ENCODE data around the gene ALDOB.

ALDOB gene

DNA sequence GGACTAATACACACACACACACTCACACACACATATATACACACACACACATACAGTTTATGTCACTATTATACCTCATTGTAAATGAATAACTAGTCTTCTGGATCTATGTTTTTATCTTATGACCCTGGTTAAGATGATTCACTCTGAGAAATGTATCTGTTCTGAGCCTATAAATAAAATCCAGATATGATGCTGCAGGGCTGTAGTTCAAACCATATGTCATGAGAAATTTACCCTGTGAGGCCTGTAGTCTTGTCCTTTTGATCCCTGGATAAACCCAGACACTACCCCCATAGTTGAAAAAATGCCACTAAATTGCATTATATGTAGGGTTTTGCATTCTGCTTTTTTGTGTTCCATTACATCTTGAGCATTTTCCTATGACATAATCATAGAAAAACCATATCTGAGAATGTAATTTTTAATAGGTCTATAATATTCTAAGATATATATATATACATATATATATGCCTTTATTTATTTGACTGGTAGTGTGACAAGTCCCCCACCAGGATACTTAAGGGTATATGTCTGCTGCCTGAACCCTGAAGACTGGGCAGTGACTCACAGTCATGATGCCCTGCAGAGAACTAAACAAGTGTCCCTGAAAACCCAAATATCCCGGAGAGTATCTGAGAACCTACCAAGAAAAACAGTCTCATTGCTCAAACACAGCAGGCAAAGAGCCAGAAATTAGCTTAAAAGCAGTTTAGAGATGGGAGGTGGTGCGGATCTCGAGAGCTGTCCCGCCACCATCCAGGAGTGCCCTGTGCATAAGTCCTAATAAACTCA, 18.4 kb upstream of the ALDOB start:
- TF ChIP-seq, protein P1, sequence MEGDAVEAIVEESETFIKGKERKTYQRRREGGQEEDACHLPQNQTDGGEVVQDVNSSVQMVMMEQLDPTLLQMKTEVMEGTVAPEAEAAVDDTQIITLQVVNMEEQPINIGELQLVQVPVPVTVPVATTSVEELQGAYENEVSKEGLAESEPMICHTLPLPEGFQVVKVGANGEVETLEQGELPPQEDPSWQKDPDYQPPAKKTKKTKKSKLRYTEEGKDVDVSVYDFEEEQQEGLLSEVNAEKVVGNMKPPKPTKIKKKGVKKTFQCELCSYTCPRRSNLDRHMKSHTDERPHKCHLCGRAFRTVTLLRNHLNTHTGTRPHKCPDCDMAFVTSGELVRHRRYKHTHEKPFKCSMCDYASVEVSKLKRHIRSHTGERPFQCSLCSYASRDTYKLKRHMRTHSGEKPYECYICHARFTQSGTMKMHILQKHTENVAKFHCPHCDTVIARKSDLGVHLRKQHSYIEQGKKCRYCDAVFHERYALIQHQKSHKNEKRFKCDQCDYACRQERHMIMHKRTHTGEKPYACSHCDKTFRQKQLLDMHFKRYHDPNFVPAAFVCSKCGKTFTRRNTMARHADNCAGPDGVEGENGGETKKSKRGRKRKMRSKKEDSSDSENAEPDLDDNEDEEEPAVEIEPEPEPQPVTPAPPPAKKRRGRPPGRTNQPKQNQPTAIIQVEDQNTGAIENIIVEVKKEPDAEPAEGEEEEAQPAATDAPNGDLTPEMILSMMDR (IDR thresholded peaks at IDR 0.05; ENCODE audit: control extremely low read depth, extremely low read depth, low read depth, missing control alignments): no peak
- ChIA-PET CTCF (interaction anchor here (0.8 to 1.7 kb wide), 2 partner anchors 69 to 77 kb away, joined by 3 to 9 read pairs; no protein-coding TSS in a partner anchor), POLR2A (no interaction called here)
- no peak for DNase-seq (ENCODE audit: extremely low spot score)

DNA sequence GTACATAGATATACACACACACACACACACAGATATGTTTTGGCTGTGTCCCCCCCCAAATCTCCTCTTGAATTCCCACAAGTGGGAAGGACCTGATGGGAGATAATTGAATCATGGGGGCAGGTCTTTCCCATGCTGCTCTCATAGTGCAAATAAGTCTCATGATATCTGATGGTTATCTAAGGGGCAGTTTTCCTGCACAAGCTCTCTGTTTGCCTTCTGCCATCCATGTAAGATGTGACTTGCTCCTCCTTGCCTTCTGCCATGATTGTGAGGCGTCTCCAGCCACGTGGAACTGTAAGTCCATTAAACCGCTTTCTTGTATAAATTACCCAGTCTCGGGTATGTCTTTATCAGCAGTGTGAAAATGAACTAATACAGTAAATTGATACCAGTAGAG, 15.9 kb upstream of the ALDOB start:
- no peak for DNase-seq (ENCODE audit: extremely low spot score)
- POLR2A ChIA-PET: no interaction called here
- TF ChIP-seq, protein P1 (IDR thresholded peaks at IDR 0.05; ENCODE audit: control extremely low read depth, extremely low read depth, low read depth, missing control alignments): no peak
- CTCF ChIA-PET: interaction anchor here (1.2 kb wide), 1 partner anchor 9 kb away, joined by 4 read pairs; no protein-coding TSS in a partner anchor

DNA sequence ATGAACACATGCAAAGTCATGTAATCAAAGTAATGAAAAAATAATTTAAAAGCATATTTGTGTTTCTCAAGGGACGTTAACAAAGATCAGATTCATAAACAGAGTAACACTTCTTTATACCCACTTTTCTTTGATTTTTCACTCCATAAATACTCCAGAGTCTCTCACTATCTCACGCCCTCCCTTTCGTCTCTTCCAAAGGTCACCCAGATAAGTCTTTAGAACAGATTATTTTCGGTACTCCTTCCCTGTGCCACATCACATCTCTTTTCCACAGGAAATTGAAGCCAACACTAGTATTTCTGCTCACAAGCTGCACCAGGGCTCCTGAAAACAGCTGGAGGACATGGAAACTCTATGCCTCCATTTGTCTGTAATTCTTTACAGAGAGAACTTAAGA, 15.4 kb upstream of the ALDOB start:
- CTCF ChIA-PET: interaction anchor here (0.7 to 1.2 kb wide), 2 partner anchors 8 to 10 kb away, joined by 3 to 4 read pairs; no protein-coding TSS in a partner anchor
- TF ChIP-seq, protein P1 (IDR thresholded peaks at IDR 0.05; ENCODE audit: control extremely low read depth, extremely low read depth, low read depth, missing control alignments): no peak
- POLR2A ChIA-PET: no interaction called here
- no peak for DNase-seq (ENCODE audit: extremely low spot score)

DNA sequence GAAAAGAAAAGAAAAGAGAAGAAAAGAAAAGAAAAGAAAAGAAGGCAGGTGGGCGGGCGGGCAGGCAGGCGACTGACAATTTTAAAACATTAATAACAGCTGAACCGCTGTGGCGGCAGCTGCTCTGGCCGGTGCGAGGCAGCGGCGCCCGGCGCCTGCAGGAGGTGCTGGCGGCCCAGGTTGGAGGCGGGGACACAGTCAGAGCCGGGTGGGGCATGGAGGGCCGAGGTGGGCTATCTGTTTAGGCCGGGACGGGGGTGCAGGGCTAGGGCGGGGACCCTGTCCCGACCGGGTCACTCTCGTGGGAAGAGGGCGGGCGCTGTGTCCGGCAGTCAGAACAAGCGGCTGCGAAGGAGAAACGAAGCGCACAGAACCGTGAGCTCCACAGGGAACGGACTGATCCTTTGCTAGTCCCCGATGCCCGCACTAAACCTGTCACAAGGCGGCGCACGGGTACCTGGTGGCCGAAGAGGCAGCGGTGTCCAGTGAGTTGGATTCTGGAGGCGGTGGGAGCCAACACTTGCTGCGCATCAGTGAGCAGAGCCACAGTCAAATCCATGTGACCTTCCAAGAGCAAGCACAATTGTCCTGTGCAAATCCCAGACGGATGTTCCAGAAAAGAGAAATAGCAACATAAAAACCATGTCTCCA, 13.6 kb upstream of the ALDOB start:
- POLR2A ChIA-PET: no interaction called here
- TF ChIP-seq, protein P1 (IDR thresholded peaks at IDR 0.05; ENCODE audit: control extremely low read depth, extremely low read depth, low read depth, missing control alignments): peak; percentile 61

DNA sequence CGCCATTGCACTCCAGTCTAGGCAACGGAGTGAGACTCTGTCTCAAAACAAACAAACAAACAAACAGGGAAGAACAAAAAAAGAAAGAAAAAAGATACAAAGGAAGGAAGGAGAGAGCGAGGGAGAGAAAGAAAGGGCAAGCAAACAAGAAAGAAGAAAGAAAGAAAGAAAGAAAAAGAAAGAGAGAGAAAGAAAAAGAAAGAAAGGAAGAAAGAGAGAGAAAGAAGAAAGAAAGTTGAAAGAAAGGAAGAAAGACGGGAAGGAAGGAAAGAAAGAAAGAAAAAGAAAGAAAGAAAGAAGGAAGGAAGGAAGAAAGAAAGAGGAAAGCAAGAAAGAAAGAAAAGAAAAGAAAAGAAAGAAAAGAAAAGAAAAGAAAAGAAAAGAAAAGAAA, 13.1 kb upstream of the ALDOB start:
- ChIA-PET CTCF (interaction anchor here (0.6 to 1.8 kb wide), 10 partner anchors 10 to 88 kb away, joined by 3 to 9 read pairs (median 4); partner anchors contain the start of gene RNF20), POLR2A (no interaction called here)
- no peak for DNase-seq (ENCODE audit: extremely low spot score)
- TF ChIP-seq, protein P1 (IDR thresholded peaks at IDR 0.05; ENCODE audit: control extremely low read depth, extremely low read depth, low read depth, missing control alignments): no peak

More for the DNA sequence above, 13.6 kb upstream of the ALDOB start:
- peak; percentile 79 for DNase-seq (ENCODE audit: extremely low spot score)
- CTCF ChIA-PET: interaction anchor here (0.6 to 1.8 kb wide), 10 partner anchors 9 to 87 kb away, joined by 3 to 9 read pairs (median 4); partner anchors contain the start of gene RNF20

DNA sequence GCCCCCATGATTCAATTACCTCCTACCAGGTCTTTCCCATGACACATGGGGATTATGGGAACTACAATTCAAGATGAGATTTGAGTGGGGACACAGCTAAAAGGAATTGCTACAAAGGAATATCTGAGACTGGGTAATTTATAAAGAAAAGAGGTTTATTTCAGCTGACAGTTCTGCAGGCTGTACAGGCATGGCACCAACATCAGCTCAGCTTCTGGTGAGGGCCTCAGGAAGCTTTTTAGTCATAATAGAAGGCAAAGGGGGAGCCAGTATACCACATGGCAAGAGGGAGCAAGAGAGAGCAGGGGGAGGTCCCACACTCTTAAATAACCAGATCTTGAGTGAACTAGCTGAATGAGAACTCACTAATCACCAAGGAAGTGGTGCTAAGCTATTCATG, 11.2 kb upstream of the ALDOB start:
- TF ChIP-seq, protein P1 (IDR thresholded peaks at IDR 0.05; ENCODE audit: control extremely low read depth, extremely low read depth, low read depth, missing control alignments): no peak
- DNase-seq (ENCODE audit: extremely low spot score): no peak
- ChIA-PET CTCF (interaction anchor here (1.1 to 1.9 kb wide), 7 partner anchors 9 to 83 kb away, joined by 3 to 7 read pairs (median 5); no protein-coding TSS in a partner anchor), POLR2A (no interaction called here)

Measured in GM10248 (cell line).